ENCODE results near the gene MAP10. TPM values are rescaled to one million over a fixed set of nuclear protein-coding genes. Genes with fewer than 3 reads are reported as not detected.

The MAP10 gene
- total RNA-seq, 1 donor from 2014 or later: 3.0 TPM

- ChIA-PET POLR2A (no interaction called here), CTCF (no interaction called here)
- H3K9me3 Mint-ChIP-seq: no peaks in the 10 kb centered on the region
- no peaks in the 10 kb centered on the region for H3K4me1 Mint-ChIP-seq
- no peaks in the 10 kb centered on the region for H3K36me3 Mint-ChIP-seq (ENCODE audit: low read depth)
- intact Hi-C loops (cut with micrococcal nuclease): no loop called here
- H3K27me3 Mint-ChIP-seq: peaks cover 5% of the 10 kb centered on the region
- ATAC-seq (ENCODE audit: low read depth) (no peak), DNase-seq (no peak)
- H3K27ac Mint-ChIP-seq: no peak overlapping the region
- no peak for TF ChIP-seq CTCF (IDR thresholded peaks at IDR 0.05)
- H3K4me3 Mint-ChIP-seq: no peak overlapping the region
Measured at GRCh38 chr1:232766904-232767303, 38.3 kb upstream of the MAP10 start.

GRCh38 chr1:232767305-232768074 is 37.7 kb upstream of the MAP10 start:
- Mint-ChIP-seq H3K9me3 (no peaks in the 10 kb centered on the region), H3K4me1 (no peaks in the 10 kb centered on the region), H3K36me3 (ENCODE audit: low read depth) (no peaks in the 10 kb centered on the region), H3K27ac (no peak overlapping the region), H3K27me3 (peaks cover 5% of the 10 kb centered on the region), H3K4me3 (no peak overlapping the region)
- CTCF ChIA-PET: no interaction called here
- ATAC-seq (ENCODE audit: low read depth): no peak
- TF ChIP-seq CTCF (IDR thresholded peaks at IDR 0.05): no peak
- POLR2A ChIA-PET: no interaction called here
- intact Hi-C loops (cut with micrococcal nuclease): no loop called here
- DNase-seq: no peak

- Mint-ChIP-seq H3K9me3 (no peaks in the 10 kb centered on the region), H3K27me3 (peaks cover 4% of the 10 kb centered on the region), H3K27ac (no peak overlapping the region), H3K4me3 (no peak overlapping the region), H3K4me1 (no peaks in the 10 kb centered on the region), H3K36me3 (ENCODE audit: low read depth) (no peaks in the 10 kb centered on the region)
- no peak for ATAC-seq (ENCODE audit: low read depth)
- DNase-seq: no peak
- TF ChIP-seq CTCF (IDR thresholded peaks at IDR 0.05): no peak
- ChIA-PET POLR2A (no interaction called here), CTCF (no interaction called here)
- intact Hi-C loops (cut with micrococcal nuclease): no loop called here
Measured at GRCh38 chr1:232768793-232769192, 36.4 kb upstream of the MAP10 start.

- no peak for DNase-seq
- CTCF ChIA-PET: no interaction called here
- POLR2A ChIA-PET: no interaction called here
- intact Hi-C loops (cut with micrococcal nuclease): no loop called here
- H3K27ac Mint-ChIP-seq: no peak overlapping the region
- no peaks in the 10 kb centered on the region for H3K36me3 Mint-ChIP-seq (ENCODE audit: low read depth)
- no peak for TF ChIP-seq CTCF (IDR thresholded peaks at IDR 0.05)
- H3K4me1 Mint-ChIP-seq: no peaks in the 10 kb centered on the region
- no peak for ATAC-seq (ENCODE audit: low read depth)
- no peak overlapping the region for H3K4me3 Mint-ChIP-seq
- no peaks in the 10 kb centered on the region for H3K9me3 Mint-ChIP-seq
- peaks cover 5% of the 10 kb centered on the region for H3K27me3 Mint-ChIP-seq
Measured at GRCh38 chr1:232769733-232770132, 35.5 kb upstream of the MAP10 start.

- POLR2A ChIA-PET: no interaction called here
- H3K36me3 Mint-ChIP-seq (ENCODE audit: low read depth): no peaks in the 10 kb centered on the region
- no peak overlapping the region for H3K27ac Mint-ChIP-seq
- ATAC-seq (ENCODE audit: low read depth) (no peak), DNase-seq (no peak)
- H3K4me1 Mint-ChIP-seq: no peaks in the 10 kb centered on the region
- intact Hi-C loops (cut with micrococcal nuclease): no loop called here
- H3K27me3 Mint-ChIP-seq: peaks cover 1% of the 10 kb centered on the region
- no peaks in the 10 kb centered on the region for H3K9me3 Mint-ChIP-seq
- no peak overlapping the region for H3K4me3 Mint-ChIP-seq
- CTCF ChIA-PET: no interaction called here
- no peak for TF ChIP-seq CTCF (IDR thresholded peaks at IDR 0.05)
Measured at GRCh38 chr1:232773752-232774151, 31.5 kb upstream of the MAP10 start.
